HL-60 (cell line): Measurements from ENCODE around the gene FAM221B.

Source experiments
- GABPA ChIP-seq: IDR thresholded peaks from 2 replicates; pipeline ENCODE4 v1.6.1; 2012; ENCODE audit warnings: low read depth
- POLR2AphosphoS5 ChIP-seq: IDR thresholded peaks from 2 replicates; pipeline ENCODE4 v1.6.1; 2012; ENCODE audit warnings: low read depth
- SPI1 ChIP-seq: IDR thresholded peaks from 2 replicates; pipeline ENCODE4 v1.6.1; 2012; ENCODE audit warnings: low read depth, mild to moderate bottlenecking, borderline replicate concordance
- TF ChIP-seq, protein P1 (sequence below): IDR thresholded peaks from one replicate; pipeline ENCODE4 v1.5.1; 2011; ENCODE audit warnings: low read length, control low read depth, inconsistent platforms; ENCODE audit not compliant: insufficient read depth
- TF ChIP-seq, protein P2 (sequence below): IDR thresholded peaks from 2 replicates; pipeline ENCODE4 v1.6.1; 2012; ENCODE audit warnings: low read depth; ENCODE audit not compliant: insufficient replicate concordance

DNA sequence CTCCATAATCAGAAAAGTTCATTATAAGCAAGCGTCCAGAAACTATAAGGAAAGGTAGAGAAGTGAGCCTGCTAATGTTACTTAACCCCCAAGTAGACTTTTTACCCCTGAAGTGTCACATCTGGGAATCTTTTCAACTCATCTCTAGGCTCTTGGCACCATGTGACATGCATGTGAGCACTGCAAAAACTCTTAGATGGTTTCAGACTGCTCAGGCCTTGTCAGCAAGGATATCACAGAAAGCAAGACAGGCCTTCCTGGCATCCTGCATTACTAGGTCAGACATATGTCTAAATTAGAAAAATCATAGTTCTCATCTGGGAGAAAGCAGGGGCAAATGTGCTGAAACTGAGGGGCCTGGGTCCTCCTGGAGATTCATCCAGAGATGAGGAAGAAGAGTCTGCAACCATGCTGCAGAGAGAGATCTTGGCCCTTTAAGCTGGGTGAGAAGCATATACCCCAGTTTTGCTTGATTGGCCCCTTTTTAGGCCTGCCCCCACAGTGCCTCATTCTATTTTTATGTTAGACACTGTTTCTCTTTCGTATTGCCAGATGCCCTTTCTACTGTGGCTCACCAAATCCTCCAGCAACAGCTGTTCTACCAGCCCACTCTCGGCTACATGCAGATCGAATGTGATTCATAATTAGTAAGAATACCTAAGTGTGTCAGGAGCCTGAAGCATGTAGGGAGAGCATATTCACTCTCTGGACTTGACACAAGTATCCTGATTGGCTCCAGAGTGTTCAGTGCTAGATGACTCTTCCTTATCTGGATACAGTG is 19.4 kb upstream of the FAM221B start:
- TF ChIP-seq, protein P1, sequence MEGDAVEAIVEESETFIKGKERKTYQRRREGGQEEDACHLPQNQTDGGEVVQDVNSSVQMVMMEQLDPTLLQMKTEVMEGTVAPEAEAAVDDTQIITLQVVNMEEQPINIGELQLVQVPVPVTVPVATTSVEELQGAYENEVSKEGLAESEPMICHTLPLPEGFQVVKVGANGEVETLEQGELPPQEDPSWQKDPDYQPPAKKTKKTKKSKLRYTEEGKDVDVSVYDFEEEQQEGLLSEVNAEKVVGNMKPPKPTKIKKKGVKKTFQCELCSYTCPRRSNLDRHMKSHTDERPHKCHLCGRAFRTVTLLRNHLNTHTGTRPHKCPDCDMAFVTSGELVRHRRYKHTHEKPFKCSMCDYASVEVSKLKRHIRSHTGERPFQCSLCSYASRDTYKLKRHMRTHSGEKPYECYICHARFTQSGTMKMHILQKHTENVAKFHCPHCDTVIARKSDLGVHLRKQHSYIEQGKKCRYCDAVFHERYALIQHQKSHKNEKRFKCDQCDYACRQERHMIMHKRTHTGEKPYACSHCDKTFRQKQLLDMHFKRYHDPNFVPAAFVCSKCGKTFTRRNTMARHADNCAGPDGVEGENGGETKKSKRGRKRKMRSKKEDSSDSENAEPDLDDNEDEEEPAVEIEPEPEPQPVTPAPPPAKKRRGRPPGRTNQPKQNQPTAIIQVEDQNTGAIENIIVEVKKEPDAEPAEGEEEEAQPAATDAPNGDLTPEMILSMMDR: no peak
- TF ChIP-seq, protein P2, sequence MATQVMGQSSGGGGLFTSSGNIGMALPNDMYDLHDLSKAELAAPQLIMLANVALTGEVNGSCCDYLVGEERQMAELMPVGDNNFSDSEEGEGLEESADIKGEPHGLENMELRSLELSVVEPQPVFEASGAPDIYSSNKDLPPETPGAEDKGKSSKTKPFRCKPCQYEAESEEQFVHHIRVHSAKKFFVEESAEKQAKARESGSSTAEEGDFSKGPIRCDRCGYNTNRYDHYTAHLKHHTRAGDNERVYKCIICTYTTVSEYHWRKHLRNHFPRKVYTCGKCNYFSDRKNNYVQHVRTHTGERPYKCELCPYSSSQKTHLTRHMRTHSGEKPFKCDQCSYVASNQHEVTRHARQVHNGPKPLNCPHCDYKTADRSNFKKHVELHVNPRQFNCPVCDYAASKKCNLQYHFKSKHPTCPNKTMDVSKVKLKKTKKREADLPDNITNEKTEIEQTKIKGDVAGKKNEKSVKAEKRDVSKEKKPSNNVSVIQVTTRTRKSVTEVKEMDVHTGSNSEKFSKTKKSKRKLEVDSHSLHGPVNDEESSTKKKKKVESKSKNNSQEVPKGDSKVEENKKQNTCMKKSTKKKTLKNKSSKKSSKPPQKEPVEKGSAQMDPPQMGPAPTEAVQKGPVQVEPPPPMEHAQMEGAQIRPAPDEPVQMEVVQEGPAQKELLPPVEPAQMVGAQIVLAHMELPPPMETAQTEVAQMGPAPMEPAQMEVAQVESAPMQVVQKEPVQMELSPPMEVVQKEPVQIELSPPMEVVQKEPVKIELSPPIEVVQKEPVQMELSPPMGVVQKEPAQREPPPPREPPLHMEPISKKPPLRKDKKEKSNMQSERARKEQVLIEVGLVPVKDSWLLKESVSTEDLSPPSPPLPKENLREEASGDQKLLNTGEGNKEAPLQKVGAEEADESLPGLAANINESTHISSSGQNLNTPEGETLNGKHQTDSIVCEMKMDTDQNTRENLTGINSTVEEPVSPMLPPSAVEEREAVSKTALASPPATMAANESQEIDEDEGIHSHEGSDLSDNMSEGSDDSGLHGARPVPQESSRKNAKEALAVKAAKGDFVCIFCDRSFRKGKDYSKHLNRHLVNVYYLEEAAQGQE: no peak
- TF ChIP-seq POLR2AphosphoS5: no peak
- TF ChIP-seq SPI1: no peak
- TF ChIP-seq GABPA: no peak
